PC-3 (cell line): ENCODE data around the gene WFS1.

Experiments used
- EZH2 ChIP-seq: fragments of 300-600 bp; sonication (generic); IDR thresholded peaks from one replicate; pipeline ENCODE4 v1.6.1; 2017; ENCODE audit warnings: antibody characterized with exemption, mild to moderate bottlenecking, low read length; ENCODE audit not compliant: unreplicated experiment
- EZH2phosphoT487 ChIP-seq: fragments of 300-600 bp; sonication (generic); IDR thresholded peaks from 2 replicates; pipeline ENCODE4 v1.6.1; 2018; ENCODE audit warnings: mild to moderate bottlenecking, antibody characterized with exemption, low read length, borderline replicate concordance
- TF ChIP-seq, protein P1 (sequence below): fragments of 300-600 bp; sonication (generic); conservative IDR thresholded peaks from 2 replicates; pipeline ENCODE4 v1.5.1; 2017; ENCODE audit warnings: antibody characterized with exemption, low read depth, mild to moderate bottlenecking, low read length

DNA sequence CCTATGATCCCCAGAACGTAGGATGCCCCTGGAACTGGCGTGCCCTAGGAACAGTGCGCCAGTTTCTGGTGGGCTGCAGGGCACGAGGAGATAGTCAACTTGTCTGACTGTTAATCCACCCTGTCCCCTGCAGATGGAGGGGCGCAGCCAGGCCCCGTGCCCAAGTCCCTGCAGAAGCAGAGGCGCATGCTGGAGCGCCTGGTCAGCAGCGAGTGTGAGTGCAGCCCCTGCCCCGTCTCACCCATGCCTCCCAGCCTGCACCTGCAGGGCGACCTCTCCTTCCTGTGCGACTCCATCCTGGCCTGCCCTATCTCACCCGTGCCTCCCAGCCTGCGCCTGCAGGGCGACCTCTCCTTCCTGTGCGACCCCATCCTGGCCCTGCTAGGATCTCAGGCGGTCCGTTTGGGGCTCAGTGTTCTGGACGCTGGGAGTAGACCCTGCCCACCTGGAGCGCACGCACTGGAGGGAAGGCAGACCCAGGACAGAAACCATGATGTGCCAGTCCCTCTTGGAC, 22.2 kb downstream of the WFS1 start:
- TF ChIP-seq, protein P1, sequence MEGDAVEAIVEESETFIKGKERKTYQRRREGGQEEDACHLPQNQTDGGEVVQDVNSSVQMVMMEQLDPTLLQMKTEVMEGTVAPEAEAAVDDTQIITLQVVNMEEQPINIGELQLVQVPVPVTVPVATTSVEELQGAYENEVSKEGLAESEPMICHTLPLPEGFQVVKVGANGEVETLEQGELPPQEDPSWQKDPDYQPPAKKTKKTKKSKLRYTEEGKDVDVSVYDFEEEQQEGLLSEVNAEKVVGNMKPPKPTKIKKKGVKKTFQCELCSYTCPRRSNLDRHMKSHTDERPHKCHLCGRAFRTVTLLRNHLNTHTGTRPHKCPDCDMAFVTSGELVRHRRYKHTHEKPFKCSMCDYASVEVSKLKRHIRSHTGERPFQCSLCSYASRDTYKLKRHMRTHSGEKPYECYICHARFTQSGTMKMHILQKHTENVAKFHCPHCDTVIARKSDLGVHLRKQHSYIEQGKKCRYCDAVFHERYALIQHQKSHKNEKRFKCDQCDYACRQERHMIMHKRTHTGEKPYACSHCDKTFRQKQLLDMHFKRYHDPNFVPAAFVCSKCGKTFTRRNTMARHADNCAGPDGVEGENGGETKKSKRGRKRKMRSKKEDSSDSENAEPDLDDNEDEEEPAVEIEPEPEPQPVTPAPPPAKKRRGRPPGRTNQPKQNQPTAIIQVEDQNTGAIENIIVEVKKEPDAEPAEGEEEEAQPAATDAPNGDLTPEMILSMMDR = no peak
- TF ChIP-seq EZH2phosphoT487 (no peak), EZH2 (no peak)
